Measurements from ENCODE around the gene C2. TPM values are rescaled to one million over a fixed set of nuclear protein-coding genes. Genes with fewer than 3 reads are reported as not detected.
A peak's percentile ranks its signal among the peaks of the same experiment; 100 is the strongest.
"Not testable (repeated sequence)": the region's sequence is repeated elsewhere in the genome, so short reads cannot be mapped to it uniquely, and the experiment has no call there.

The C2 gene
- total and polyA plus RNA-seq, 4 donors, result 28.6 to 230 (median 132) TPM

DNA sequence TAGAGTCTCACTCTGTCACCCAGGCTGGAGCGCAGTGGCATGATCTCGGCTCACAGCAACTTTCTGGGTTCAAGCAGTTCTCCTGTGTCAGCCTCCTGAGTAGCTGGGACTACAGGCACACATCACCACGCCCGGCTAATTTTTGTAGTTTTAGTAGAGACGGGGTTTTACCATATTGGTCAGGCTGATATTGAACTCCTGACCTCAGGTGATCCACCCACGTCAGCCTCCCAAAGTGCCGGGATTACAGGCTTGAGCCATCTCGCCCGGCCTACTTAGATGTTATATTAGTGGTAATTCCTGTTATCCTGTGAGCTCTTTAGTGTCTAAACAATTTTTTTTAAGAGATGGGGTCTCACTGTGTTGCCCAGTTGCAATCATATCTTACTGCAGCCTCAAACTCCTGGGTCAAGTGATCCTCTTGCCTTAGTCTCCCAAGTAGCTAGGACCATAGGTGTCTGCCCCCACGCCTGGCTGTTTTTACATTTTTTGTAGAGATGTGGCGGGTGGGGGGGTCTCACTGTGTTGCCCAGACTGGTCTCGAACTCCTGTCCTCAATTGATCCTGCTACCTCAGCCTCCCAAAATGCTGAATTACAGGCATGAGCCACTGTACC lies 50.4 kb downstream of the C2 start:
- Histone ChIP-seq H3K9me3 (ENCODE audit: control insufficient read depth in 4 of 4, insufficient read depth in 3 of 4, low read length in 3 of 4) (no peaks in the 10 kb centered on the region), H3K36me3 (ENCODE audit: control insufficient read depth in 4 of 4, insufficient read depth in 4 of 4, low read length in 4 of 4) (peaks cover 0 to 10% (median 9%) of the 10 kb centered on the region in 4 donors), H3K27ac (ENCODE audit: low read depth in 1 of 2, low read length in 1 of 2) (no peak overlapping the region), H3K4me1 (ENCODE audit: control insufficient read depth in 5 of 5, insufficient read depth in 5 of 5, low read length in 5 of 5) (peaks cover 0 to 7% (median 4%) of the 10 kb centered on the region in 5 donors), H3K9ac (ENCODE audit: insufficient read depth in 1 of 2, low read length in 2 of 2) (no peak overlapping the region), H3K27me3 (ENCODE audit: control insufficient read depth in 3 of 3, insufficient read depth in 3 of 3, low read length in 2 of 3) (no peaks in the 10 kb centered on the region), H3K4me3 (no peak overlapping the region)
- TF ChIP-seq, protein P1, sequence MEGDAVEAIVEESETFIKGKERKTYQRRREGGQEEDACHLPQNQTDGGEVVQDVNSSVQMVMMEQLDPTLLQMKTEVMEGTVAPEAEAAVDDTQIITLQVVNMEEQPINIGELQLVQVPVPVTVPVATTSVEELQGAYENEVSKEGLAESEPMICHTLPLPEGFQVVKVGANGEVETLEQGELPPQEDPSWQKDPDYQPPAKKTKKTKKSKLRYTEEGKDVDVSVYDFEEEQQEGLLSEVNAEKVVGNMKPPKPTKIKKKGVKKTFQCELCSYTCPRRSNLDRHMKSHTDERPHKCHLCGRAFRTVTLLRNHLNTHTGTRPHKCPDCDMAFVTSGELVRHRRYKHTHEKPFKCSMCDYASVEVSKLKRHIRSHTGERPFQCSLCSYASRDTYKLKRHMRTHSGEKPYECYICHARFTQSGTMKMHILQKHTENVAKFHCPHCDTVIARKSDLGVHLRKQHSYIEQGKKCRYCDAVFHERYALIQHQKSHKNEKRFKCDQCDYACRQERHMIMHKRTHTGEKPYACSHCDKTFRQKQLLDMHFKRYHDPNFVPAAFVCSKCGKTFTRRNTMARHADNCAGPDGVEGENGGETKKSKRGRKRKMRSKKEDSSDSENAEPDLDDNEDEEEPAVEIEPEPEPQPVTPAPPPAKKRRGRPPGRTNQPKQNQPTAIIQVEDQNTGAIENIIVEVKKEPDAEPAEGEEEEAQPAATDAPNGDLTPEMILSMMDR (IDR thresholded peaks at IDR 0.05; ENCODE audit: control extremely low read depth, extremely low read depth), result no peak
- WGBS, 2 donors, result 97% methylated on average over 12 of the region's 12 CpGs
- no peak for ATAC-seq (ENCODE audit: insufficient read depth, low FRiP score)
- DNase-seq, result peak in 1 of 3 donors; percentile 8

DNA sequence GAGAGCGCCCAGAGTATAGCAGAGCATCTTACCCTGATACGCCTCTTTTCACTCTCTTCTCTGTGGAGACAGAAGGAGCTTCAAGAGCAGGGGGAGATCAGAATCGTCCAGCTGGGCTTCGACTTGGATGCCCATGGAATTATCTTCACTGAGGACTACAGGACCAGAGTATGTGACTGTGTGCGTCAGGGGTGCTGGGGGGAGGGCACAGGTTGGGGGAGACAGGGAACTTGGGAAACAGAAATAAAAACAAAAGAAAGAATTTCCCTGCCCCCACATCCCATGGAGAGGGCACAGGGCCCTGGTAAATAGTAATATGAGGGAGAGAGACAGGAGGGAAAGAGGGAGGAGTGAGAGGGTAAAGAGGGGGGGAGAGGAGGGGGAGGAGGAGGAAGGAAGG lies 51.3 kb downstream of the C2 start:
- WGBS, 2 donors, result 93% methylated on average over 5 of the region's 5 CpGs
- ATAC-seq (ENCODE audit: insufficient read depth, low FRiP score), result no peak
- H3K27ac ChIP-seq (ENCODE audit: low read depth in 1 of 2, low read length in 1 of 2), result no peak overlapping the region
- no peaks in the 10 kb centered on the region for H3K27me3 ChIP-seq (ENCODE audit: control insufficient read depth in 3 of 3, insufficient read depth in 3 of 3, low read length in 2 of 3)
- peaks cover 0 to 10% (median 7%) of the 10 kb centered on the region in 4 donors for H3K36me3 ChIP-seq (ENCODE audit: control insufficient read depth in 4 of 4, insufficient read depth in 4 of 4, low read length in 4 of 4)
- no peak for DNase-seq
- no peaks in the 10 kb centered on the region for H3K4me1 ChIP-seq (ENCODE audit: control insufficient read depth in 5 of 5, insufficient read depth in 5 of 5, low read length in 5 of 5)
- H3K9me3 ChIP-seq (ENCODE audit: control insufficient read depth in 4 of 4, insufficient read depth in 3 of 4, low read length in 3 of 4), result no peaks in the 10 kb centered on the region
- H3K9ac ChIP-seq (ENCODE audit: insufficient read depth in 1 of 2, low read length in 2 of 2), result no peak overlapping the region
- no peak overlapping the region for H3K4me3 ChIP-seq
- TF ChIP-seq, protein P1 (IDR thresholded peaks at IDR 0.05; ENCODE audit: control extremely low read depth, extremely low read depth), result no peak

DNA sequence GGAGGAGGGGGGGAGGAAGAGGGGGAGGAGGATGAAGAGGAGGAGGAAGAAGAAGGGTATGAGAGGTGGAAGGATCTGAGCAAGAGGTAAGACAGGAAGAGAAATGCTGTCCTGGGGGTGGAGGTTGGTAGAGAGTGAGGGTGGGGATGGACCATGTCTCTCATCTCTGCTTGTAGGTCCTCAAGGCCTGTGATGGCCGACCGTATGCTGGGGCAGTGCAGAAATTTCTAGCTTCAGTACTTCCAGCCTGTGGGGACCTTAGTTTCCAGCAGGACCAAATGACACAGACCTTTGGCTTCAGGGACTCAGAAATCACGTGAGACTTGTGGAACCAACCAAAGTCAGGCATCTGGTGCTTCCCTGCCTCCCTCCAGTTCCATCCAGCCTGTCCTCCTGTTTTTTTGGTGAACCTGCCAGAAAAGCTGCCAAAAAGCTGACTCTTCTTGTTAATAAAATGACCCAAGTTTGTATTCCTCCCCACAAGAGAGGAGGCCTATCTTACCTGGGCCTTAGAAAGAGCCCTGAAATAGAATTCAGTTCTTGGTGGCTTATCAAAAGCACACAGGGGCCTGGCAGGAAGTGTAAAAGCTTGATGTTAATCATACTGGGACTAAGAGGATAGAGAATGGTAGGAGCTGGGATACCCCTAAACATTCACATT lies 51.9 kb downstream of the C2 start:
- TF ChIP-seq, protein P1 (IDR thresholded peaks at IDR 0.05; ENCODE audit: control extremely low read depth, extremely low read depth), result no peak
- Histone ChIP-seq H3K9me3 (ENCODE audit: control insufficient read depth in 4 of 4, insufficient read depth in 3 of 4, low read length in 3 of 4) (no peaks in the 10 kb centered on the region), H3K9ac (ENCODE audit: insufficient read depth in 1 of 2, low read length in 2 of 2) (no peak overlapping the region), H3K27me3 (ENCODE audit: control insufficient read depth in 3 of 3, insufficient read depth in 3 of 3, low read length in 2 of 3) (no peaks in the 10 kb centered on the region), H3K27ac (ENCODE audit: low read depth in 1 of 2, low read length in 1 of 2) (no peak overlapping the region), H3K4me1 (ENCODE audit: control insufficient read depth in 5 of 5, insufficient read depth in 5 of 5, low read length in 5 of 5) (no peaks in the 10 kb centered on the region), H3K4me3 (no peak overlapping the region), H3K36me3 (ENCODE audit: control insufficient read depth in 4 of 4, insufficient read depth in 4 of 4, low read length in 4 of 4) (peaks cover 0 to 10% (median 7%) of the 10 kb centered on the region in 4 donors)
- ATAC-seq (ENCODE audit: insufficient read depth, low FRiP score) (no peak), DNase-seq (no peak)
- 90 to 92% methylated on average over 3 of the region's 3 CpGs for WGBS, 2 donors

DNA sequence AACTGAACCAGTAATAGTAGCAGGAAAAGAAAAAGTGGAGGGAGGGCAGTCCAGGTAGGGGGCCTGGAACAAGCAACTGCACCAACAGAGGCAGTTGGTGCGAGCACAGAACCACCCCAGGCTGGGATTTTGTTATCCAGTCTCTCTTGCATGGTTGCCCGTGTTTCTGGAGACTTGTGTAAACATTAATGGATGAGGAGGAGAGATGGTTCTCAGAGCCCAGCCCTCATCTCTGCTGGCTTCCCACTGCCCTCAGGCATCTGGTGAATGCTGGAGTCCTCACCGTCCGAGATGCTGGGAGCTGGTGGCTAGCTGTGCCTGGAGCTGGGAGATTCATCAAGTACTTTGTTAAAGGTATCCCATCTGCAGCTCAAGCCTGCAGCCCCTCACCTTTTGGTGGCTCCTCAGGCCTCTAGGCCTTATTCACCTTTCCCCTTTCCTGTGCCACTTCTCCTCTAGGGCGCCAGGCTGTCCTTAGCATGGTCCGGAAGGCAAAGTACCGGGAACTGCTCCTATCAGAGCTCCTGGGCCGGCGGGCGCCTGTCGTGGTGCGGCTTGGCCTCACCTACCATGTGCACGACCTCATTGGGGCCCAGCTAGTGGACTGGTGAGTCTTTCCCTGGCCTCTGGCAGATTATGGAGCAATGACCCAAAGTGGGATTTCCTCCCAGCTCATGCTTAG lies 52.8 kb downstream of the C2 start:
- DNase-seq; H3K27ac ChIP-seq (ENCODE audit: low read depth in 1 of 2, low read length in 1 of 2): not testable (repeated sequence)
- WGBS, 2 donors, result 94 to 95% methylated on average over 12 to 13 of the region's 13 CpGs

DNA sequence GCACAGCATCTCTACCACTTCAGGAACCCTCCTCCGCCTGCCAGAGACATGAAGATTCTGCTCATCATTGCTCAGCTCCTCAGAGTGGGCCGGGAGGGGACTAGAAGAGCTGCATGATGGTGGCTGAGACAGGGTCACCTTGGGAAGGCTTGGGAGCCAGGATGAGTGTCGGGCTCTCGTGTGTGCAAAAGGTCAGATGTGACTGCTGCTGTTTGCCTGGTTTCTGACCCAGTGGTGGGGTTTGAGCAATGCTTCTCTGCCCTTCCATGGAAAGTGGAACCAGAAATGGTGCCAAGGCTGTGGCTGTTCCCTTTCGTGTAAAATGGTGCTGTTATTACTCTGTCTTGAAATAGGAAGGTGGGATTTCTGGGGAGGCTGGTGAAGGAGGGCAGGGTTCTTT lies 53.5 kb downstream of the C2 start:
- not testable (repeated sequence) for H3K9me3 ChIP-seq (ENCODE audit: control insufficient read depth in 4 of 4, insufficient read depth in 3 of 4, low read length in 3 of 4); H3K4me1 ChIP-seq (ENCODE audit: control insufficient read depth in 5 of 5, insufficient read depth in 5 of 5, low read length in 5 of 5); H3K9ac ChIP-seq (ENCODE audit: insufficient read depth in 1 of 2, low read length in 2 of 2); ATAC-seq (ENCODE audit: insufficient read depth, low FRiP score); DNase-seq; H3K27ac ChIP-seq (ENCODE audit: low read depth in 1 of 2, low read length in 1 of 2); H3K27me3 ChIP-seq (ENCODE audit: control insufficient read depth in 3 of 3, insufficient read depth in 3 of 3, low read length in 2 of 3); H3K4me3 ChIP-seq
- WGBS, 2 donors, result no CpG with 5 or more reads among the region's 5 CpGs
- peaks cover 0 to 10% (median 7%) of the 10 kb centered on the region in 4 donors for H3K36me3 ChIP-seq (ENCODE audit: control insufficient read depth in 4 of 4, insufficient read depth in 4 of 4, low read length in 4 of 4)

More for the DNA sequence above, 52.8 kb downstream of the C2 start:
- ATAC-seq (ENCODE audit: insufficient read depth, low FRiP score); H3K27me3 ChIP-seq (ENCODE audit: control insufficient read depth in 3 of 3, insufficient read depth in 3 of 3, low read length in 2 of 3); H3K4me3 ChIP-seq; H3K9me3 ChIP-seq (ENCODE audit: control insufficient read depth in 4 of 4, insufficient read depth in 3 of 4, low read length in 3 of 4); H3K4me1 ChIP-seq (ENCODE audit: control insufficient read depth in 5 of 5, insufficient read depth in 5 of 5, low read length in 5 of 5); H3K9ac ChIP-seq (ENCODE audit: insufficient read depth in 1 of 2, low read length in 2 of 2): not testable (repeated sequence)
- peaks cover 0 to 10% (median 7%) of the 10 kb centered on the region in 4 donors for H3K36me3 ChIP-seq (ENCODE audit: control insufficient read depth in 4 of 4, insufficient read depth in 4 of 4, low read length in 4 of 4)

DNA sequence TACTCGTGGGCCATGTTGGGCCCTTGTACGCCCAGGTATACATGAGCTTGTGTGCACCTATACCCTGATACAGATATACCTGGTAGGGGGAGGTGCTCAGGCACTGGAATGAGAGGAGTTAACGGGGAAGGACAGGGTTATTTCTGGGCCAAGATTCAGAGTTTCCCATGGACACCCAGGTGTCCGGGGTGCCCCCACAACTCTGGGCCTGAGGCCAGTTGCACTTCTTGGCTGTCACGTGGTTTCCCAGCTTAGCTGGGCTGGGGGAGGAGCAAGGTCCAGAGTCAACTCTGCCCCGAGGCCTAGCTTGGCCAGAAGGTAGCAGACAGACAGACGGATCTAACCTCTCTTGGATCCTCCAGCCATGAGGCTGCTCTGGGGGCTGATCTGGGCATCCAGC lies 54.2 kb downstream of the C2 start, which contains the start of gene C4A:
Gene C4A (plus strand): TSS at position 314 of the 400 bp plus-strand sequence. CDS start 51 bp downstream, at position 365.
- not testable (repeated sequence) for H3K4me3 ChIP-seq; H3K9ac ChIP-seq (ENCODE audit: insufficient read depth in 1 of 2, low read length in 2 of 2); H3K27me3 ChIP-seq (ENCODE audit: control insufficient read depth in 3 of 3, insufficient read depth in 3 of 3, low read length in 2 of 3); H3K36me3 ChIP-seq (ENCODE audit: control insufficient read depth in 4 of 4, insufficient read depth in 4 of 4, low read length in 4 of 4); DNase-seq; ATAC-seq (ENCODE audit: insufficient read depth, low FRiP score); H3K27ac ChIP-seq (ENCODE audit: low read depth in 1 of 2, low read length in 1 of 2); H3K9me3 ChIP-seq (ENCODE audit: control insufficient read depth in 4 of 4, insufficient read depth in 3 of 4, low read length in 3 of 4); H3K4me1 ChIP-seq (ENCODE audit: control insufficient read depth in 5 of 5, insufficient read depth in 5 of 5, low read length in 5 of 5)
- WGBS, 2 donors, result no CpG with 5 or more reads among the region's 7 CpGs

All from lung (tissue), 12 donors.